ENCODE measurements around the gene NXPH1. TPM values are rescaled to one million over a fixed set of nuclear protein-coding genes. Genes with fewer than 3 reads are reported as not detected.

Gene NXPH1
- total RNA-seq, 1 experiment from 2014 or later, result not detected

GRCh38 chr7:8408871-8409270, 24.5 kb upstream of the NXPH1 start:
- no peaks in the 10 kb centered on the region for H3K36me3 ChIP-seq (ENCODE audit: insufficient read depth, low read length, poor library complexity, severe bottlenecking)
- no peaks in the 10 kb centered on the region for H3K9me3 ChIP-seq (ENCODE audit: low read depth, low read length, poor library complexity, severe bottlenecking)
- no peak for DNase-seq (ENCODE audit: low spot score)
- intact Hi-C loops (cut with micrococcal nuclease; ENCODE audit: unreplicated experiment), result no loop called here
- ChIA-PET CTCF (no interaction called here), POLR2A (ENCODE audit: low non-redundant PET) (no interaction called here)
- H3K4me1 ChIP-seq (ENCODE audit: insufficient read depth, low read length, poor library complexity, severe bottlenecking), result no peaks in the 10 kb centered on the region
- H3K4me3 ChIP-seq (ENCODE audit: low read depth, low read length, poor library complexity, severe bottlenecking), result no peak overlapping the region
- no peaks in the 10 kb centered on the region for H3K27me3 ChIP-seq (replicated peaks; ENCODE audit: insufficient read depth, low read depth, low read length, poor library complexity)
- no peak overlapping the region for H3K27ac ChIP-seq (ENCODE audit: low read depth, low read length, poor library complexity, severe bottlenecking)
- BruUV-seq (replicated peaks), result no TSS peak
- TF ChIP-seq CTCF (conservative IDR thresholded peaks at IDR 0.05; ENCODE audit: low read depth, low read length), result no peak
- no peak for TF ChIP-seq EZH2 (IDR thresholded peaks at IDR 0.05; ENCODE audit: borderline replicate concordance, low read depth, low read length, poor library complexity, severe bottlenecking)

- TF ChIP-seq EZH2 (IDR thresholded peaks at IDR 0.05; ENCODE audit: borderline replicate concordance, low read depth, low read length, poor library complexity, severe bottlenecking) (no peak), CTCF (conservative IDR thresholded peaks at IDR 0.05; ENCODE audit: low read depth, low read length) (no peak)
- CTCF ChIA-PET, result no interaction called here
- H3K27me3 ChIP-seq (replicated peaks; ENCODE audit: insufficient read depth, low read depth, low read length, poor library complexity), result no peaks in the 10 kb centered on the region
- no peaks in the 10 kb centered on the region for H3K9me3 ChIP-seq (ENCODE audit: low read depth, low read length, poor library complexity, severe bottlenecking)
- intact Hi-C loops (cut with micrococcal nuclease; ENCODE audit: unreplicated experiment), result no loop called here
- H3K4me3 ChIP-seq (ENCODE audit: low read depth, low read length, poor library complexity, severe bottlenecking), result no peak overlapping the region
- no peak overlapping the region for H3K27ac ChIP-seq (ENCODE audit: low read depth, low read length, poor library complexity, severe bottlenecking)
- H3K36me3 ChIP-seq (ENCODE audit: insufficient read depth, low read length, poor library complexity, severe bottlenecking), result no peaks in the 10 kb centered on the region
- POLR2A ChIA-PET (ENCODE audit: low non-redundant PET), result no interaction called here
- no peaks in the 10 kb centered on the region for H3K4me1 ChIP-seq (ENCODE audit: insufficient read depth, low read length, poor library complexity, severe bottlenecking)
- no peak for DNase-seq (ENCODE audit: low spot score)
- BruUV-seq (replicated peaks), result no TSS peak
Measured at GRCh38 chr7:8411103-8411502, 22.3 kb upstream of the NXPH1 start.

- CTCF ChIA-PET, result no interaction called here
- no peak for TF ChIP-seq CTCF (conservative IDR thresholded peaks at IDR 0.05; ENCODE audit: low read depth, low read length)
- TF ChIP-seq EZH2 (IDR thresholded peaks at IDR 0.05; ENCODE audit: borderline replicate concordance, low read depth, low read length, poor library complexity, severe bottlenecking), result no peak
- intact Hi-C loops (cut with micrococcal nuclease; ENCODE audit: unreplicated experiment), result no loop called here
Measured at GRCh38 chr7:8413600-8413999, 19.8 kb upstream of the NXPH1 start.

More at GRCh38 chr7:8413600-8413999, 19.8 kb upstream of the NXPH1 start:
- POLR2A ChIA-PET (ENCODE audit: low non-redundant PET), result no interaction called here
- Histone ChIP-seq H3K9me3 (ENCODE audit: low read depth, low read length, poor library complexity, severe bottlenecking) (no peaks in the 10 kb centered on the region), H3K27ac (ENCODE audit: low read depth, low read length, poor library complexity, severe bottlenecking) (no peak overlapping the region), H3K27me3 (replicated peaks; ENCODE audit: insufficient read depth, low read depth, low read length, poor library complexity) (no peaks in the 10 kb centered on the region), H3K4me3 (ENCODE audit: low read depth, low read length, poor library complexity, severe bottlenecking) (no peak overlapping the region), H3K36me3 (ENCODE audit: insufficient read depth, low read length, poor library complexity, severe bottlenecking) (no peaks in the 10 kb centered on the region), H3K4me1 (ENCODE audit: insufficient read depth, low read length, poor library complexity, severe bottlenecking) (no peaks in the 10 kb centered on the region)
- no TSS peak for BruUV-seq (replicated peaks)
- no peak for DNase-seq (ENCODE audit: low spot score)

Measured in A673 (cell line).